Measurements from ENCODE around the gene RFWD3.

- TF ChIP-seq REST (IDR thresholded peaks at IDR 0.05; ENCODE audit: insufficient read depth in 1 of 2, low read depth in 2 of 2, low read length in 2 of 2) (no peak), POLR2AphosphoS5 (IDR thresholded peaks at IDR 0.05; ENCODE audit: low read depth, low read length) (no peak), TAF1 (IDR thresholded peaks at IDR 0.05; ENCODE audit: borderline replicate concordance, insufficient read depth, low read length) (no peak)
Observed at GRCh38 chr16:74583926-74584666, 82.6 kb downstream of the RFWD3 start.

Measured in PFSK-1 (cell line).